ENCODE measurements around the gene PRAF2. TPM values are rescaled to one million over a fixed set of nuclear protein-coding genes. Genes with fewer than 3 reads are reported as not detected.

Gene PRAF2
- total and polyA plus RNA-seq, 9 of the 15 experiments (the other 6 are each of a cell fraction or from before 2014, with no cell fraction given), result 0.24 to 5.7 (median 2.0) TPM

DNA sequence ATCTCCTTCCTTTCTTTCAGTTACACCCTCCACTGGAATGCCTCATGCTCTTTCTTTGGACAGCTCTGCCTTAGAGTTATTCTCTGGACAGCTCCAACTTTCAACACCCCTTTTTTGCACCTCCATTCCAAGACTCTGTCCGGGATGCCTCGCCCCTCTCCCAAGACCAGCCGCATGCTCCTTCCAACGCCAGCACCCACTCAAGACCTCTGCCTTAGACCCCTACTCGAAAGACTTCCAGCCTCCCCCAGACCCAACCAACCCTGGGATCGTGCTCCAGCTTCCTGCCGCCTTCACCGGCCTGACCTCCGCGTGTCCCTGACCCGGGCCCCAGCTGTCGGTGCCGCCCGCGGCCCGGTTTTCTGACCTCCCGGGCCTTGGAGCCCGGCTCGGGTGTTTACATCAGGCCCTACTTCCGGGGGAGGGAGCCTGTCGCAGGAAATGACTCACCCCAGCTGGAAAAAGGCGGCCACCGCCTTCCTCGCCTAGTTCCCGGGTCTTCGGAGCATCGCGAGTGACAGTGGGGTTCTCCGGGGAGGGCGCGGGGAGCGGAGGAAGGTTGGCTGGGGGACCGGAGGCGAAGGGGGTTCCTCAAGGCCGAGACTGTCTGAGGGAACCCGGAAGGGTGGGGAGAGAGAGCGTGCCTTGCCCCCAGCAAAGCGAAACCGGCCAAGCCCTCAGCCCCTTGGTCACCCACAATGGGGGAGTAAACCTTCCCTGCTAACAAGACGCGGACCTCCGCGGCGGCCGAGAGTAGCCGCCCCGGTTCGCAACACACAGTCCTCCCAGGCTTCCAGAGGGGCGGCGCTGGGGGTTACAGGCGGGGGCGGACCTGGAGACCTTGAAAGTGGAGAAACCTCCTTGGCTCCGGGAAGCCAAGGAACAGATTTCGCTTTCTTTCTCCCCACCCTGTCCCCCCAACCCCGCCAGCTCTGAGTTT lies 6.0 kb upstream of the PRAF2 start, which contains the start of gene WDR45 (continued):
- TF ChIP-seq CEBPG (CRISPR knock-in tag; IDR thresholded peaks at IDR 0.05) (peak; percentile 41; the same call in 1 of the 2 replicates), CEBPG (tag; conservative IDR thresholded peaks at IDR 0.05 in 1 of 2, IDR thresholded peaks at IDR 0.05 in 1 of 2) (no peak), SAFB (IDR thresholded peaks at IDR 0.05; ENCODE audit: borderline replicate concordance, low read depth, low read length) (peak; percentile 19; the same call in 1 of the 2 replicates), FOXK1 (CRISPR knock-in tag; IDR thresholded peaks at IDR 0.05; ENCODE audit: borderline replicate concordance) (peak; percentile 99; the same call in 1 of the 2 replicates), ZBTB5 (IDR thresholded peaks at IDR 0.05) (peak; percentile 63; the same call in 1 of the 2 replicates), ZSCAN29 (IDR thresholded peaks at IDR 0.05) (no peak), DMBX1 (CRISPR knock-in tag; IDR thresholded peaks at IDR 0.05; ENCODE audit: borderline replicate concordance) (no peak), FOXK2 (conservative IDR thresholded peaks at IDR 0.05 in 1 of 2, IDR thresholded peaks at IDR 0.05 in 1 of 2; ENCODE audit: low read depth in 2 of 2) (peak; percentile 99 to 100), ETV1 (tag; conservative IDR thresholded peaks at IDR 0.05; ENCODE audit: low read depth) (peak; percentile 86), HMGN3 (IDR thresholded peaks at IDR 0.05; ENCODE audit: borderline replicate concordance, extremely low read depth, insufficient read length, low read depth, low read length) (peak; percentile 21), NFRKB (IDR thresholded peaks at IDR 0.05; ENCODE audit: low read depth) (peak; percentile 79; the same call in 1 of the 2 replicates), TEAD2 (tag; IDR thresholded peaks at IDR 0.05) (0 out of 2 replicates have a peak, but pooled peaks have one; percentile 32), MBD2 (IDR thresholded peaks at IDR 0.05; ENCODE audit: borderline replicate concordance, low read depth) (0 out of 2 replicates have a peak, but pooled peaks have one; percentile 32), GABPB1 (CRISPR knock-in tag; IDR thresholded peaks at IDR 0.05) (peak; percentile 87), ARID1B (IDR thresholded peaks at IDR 0.05) (peak; percentile 55; the same call in 1 of the 2 replicates)
- TF ChIP-seq, protein P1, sequence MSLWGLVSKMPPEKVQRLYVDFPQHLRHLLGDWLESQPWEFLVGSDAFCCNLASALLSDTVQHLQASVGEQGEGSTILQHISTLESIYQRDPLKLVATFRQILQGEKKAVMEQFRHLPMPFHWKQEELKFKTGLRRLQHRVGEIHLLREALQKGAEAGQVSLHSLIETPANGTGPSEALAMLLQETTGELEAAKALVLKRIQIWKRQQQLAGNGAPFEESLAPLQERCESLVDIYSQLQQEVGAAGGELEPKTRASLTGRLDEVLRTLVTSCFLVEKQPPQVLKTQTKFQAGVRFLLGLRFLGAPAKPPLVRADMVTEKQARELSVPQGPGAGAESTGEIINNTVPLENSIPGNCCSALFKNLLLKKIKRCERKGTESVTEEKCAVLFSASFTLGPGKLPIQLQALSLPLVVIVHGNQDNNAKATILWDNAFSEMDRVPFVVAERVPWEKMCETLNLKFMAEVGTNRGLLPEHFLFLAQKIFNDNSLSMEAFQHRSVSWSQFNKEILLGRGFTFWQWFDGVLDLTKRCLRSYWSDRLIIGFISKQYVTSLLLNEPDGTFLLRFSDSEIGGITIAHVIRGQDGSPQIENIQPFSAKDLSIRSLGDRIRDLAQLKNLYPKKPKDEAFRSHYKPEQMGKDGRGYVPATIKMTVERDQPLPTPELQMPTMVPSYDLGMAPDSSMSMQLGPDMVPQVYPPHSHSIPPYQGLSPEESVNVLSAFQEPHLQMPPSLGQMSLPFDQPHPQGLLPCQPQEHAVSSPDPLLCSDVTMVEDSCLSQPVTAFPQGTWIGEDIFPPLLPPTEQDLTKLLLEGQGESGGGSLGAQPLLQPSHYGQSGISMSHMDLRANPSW (CRISPR knock-in tag; IDR thresholded peaks at IDR 0.05), result no peak
- TF ChIP-seq, protein P2, sequence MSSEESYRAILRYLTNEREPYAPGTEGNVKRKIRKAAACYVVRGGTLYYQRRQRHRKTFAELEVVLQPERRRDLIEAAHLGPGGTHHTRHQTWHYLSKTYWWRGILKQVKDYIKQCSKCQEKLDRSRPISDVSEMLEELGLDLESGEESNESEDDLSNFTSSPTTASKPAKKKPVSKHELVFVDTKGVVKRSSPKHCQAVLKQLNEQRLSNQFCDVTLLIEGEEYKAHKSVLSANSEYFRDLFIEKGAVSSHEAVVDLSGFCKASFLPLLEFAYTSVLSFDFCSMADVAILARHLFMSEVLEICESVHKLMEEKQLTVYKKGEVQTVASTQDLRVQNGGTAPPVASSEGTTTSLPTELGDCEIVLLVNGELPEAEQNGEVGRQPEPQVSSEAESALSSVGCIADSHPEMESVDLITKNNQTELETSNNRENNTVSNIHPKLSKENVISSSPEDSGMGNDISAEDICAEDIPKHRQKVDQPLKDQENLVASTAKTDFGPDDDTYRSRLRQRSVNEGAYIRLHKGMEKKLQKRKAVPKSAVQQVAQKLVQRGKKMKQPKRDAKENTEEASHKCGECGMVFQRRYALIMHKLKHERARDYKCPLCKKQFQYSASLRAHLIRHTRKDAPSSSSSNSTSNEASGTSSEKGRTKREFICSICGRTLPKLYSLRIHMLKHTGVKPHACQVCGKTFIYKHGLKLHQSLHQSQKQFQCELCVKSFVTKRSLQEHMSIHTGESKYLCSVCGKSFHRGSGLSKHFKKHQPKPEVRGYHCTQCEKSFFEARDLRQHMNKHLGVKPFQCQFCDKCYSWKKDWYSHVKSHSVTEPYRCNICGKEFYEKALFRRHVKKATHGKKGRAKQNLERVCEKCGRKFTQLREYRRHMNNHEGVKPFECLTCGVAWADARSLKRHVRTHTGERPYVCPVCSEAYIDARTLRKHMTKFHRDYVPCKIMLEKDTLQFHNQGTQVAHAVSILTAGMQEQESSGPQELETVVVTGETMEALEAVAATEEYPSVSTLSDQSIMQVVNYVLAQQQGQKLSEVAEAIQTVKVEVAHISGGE (CRISPR knock-in tag; IDR thresholded peaks at IDR 0.05), result peak in 1 of 3 experiments; percentile 50; a peak in 1 of 6 replicates
